NCI-H1694 (cell line): Measurements from ENCODE around the gene SFT2D1.

ENCODE experiments used
- DNase-seq: peaks from one replicate; lab custom pipeline; 2025; lab: John Stamatoyannopoulos, UW

Gene SFT2D1

GRCh38 chr6:166307082-166308032 is 35.0 kb downstream of the SFT2D1 start:
- DNase-seq: no peak

- no peak for DNase-seq
Observed at GRCh38 chr6:166306378-166307081, 35.8 kb downstream of the SFT2D1 start.

GRCh38 chr6:166305562-166306117 is 36.7 kb downstream of the SFT2D1 start:
- no peak for DNase-seq

- DNase-seq: no peak
Observed at GRCh38 chr6:166304106-166304505, 38.2 kb downstream of the SFT2D1 start.

- no peak for DNase-seq
Observed at GRCh38 chr6:166301611-166302529, 40.5 kb downstream of the SFT2D1 start.

DNA sequence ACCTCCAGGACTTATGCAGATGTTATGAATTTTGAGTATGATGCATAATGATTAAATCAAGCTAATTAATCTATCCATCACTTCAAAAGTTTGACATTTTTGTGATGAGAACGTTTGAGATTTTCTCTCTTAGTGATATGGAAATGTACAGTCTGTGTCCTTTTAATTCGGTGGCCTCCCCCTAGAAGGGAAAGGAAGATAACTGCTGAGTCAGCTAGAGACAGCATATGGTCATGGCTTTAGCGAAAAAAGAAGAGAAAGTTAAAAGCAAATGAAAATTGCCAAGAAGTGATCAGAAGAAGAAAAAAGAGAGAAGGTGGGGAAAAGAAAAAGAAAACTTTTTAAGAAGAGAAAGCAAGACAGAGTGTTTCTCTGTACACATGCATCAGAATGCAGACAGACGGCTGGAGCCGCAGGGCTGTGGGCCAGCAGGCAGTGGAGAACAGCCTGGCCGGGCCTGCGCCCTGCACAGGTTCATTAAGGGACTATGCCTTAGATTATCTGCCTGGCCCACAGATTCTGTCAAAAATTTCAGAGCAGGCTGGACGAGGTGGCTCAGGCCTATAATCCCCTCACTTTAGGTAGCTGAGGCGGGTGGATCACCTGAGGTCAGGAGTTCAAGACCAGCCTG is 41.9 kb downstream of the SFT2D1 start:
- DNase-seq: no peak

DNA sequence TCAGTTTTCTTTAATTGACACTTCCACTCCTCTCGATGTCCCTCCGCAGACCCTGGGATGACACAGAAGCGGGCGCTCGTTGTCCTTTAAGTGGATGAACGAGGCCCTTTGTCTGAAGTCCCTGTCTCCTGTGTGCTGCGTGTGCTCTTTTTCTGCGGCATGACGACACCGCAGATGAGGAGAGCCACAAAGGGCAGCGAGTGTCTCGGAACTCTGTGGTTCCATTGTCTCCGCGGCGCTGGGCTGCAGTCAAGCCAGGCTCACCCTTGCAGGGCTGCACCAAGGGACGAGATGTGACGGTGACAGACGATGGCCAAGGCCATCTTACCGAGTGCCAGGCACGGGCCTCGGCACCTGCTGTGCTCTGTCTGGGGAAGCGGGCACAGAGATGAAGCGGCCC is 44.7 kb downstream of the SFT2D1 start:
- DNase-seq: no peak

DNA sequence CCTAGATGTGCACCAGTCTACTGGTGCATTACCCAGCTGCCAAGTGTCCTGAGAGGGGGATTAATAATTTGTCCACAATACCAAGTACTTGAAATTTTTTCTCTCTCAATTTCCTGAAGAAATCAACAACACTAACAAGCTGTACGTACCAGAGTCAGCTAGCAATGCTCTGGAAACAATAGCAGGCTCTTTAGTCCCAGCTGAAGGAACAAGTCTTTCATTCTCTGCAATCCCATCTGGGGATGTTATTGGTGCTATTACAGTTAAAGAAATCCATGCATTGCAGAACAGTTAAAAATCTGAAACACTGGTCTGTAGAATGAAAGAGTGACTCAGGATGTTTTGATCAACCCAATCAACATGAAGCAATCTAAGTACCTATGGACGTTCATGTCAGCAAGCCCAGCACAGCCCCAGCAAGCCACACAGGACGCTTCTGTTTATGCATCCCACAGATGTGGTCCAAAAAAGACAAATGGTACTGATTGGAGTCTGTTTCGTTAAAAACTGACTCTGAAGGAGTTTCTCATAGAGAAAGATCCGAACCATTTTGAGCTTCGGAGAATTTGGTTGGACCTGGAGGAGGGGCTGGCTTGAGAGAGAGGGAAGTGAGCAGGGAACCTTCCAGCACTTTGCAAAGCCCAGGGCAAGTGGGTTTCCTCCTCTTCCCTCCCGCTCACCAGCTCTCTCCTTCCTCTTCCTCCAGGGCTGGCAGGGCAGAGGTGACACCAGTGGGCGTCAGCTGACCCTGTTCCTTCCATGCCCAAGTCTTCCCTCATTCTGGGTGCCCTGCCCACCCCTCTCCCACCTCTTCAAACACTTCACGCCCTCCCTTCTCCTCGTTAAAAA is 46.1 kb downstream of the SFT2D1 start:
- no peak for DNase-seq

DNA sequence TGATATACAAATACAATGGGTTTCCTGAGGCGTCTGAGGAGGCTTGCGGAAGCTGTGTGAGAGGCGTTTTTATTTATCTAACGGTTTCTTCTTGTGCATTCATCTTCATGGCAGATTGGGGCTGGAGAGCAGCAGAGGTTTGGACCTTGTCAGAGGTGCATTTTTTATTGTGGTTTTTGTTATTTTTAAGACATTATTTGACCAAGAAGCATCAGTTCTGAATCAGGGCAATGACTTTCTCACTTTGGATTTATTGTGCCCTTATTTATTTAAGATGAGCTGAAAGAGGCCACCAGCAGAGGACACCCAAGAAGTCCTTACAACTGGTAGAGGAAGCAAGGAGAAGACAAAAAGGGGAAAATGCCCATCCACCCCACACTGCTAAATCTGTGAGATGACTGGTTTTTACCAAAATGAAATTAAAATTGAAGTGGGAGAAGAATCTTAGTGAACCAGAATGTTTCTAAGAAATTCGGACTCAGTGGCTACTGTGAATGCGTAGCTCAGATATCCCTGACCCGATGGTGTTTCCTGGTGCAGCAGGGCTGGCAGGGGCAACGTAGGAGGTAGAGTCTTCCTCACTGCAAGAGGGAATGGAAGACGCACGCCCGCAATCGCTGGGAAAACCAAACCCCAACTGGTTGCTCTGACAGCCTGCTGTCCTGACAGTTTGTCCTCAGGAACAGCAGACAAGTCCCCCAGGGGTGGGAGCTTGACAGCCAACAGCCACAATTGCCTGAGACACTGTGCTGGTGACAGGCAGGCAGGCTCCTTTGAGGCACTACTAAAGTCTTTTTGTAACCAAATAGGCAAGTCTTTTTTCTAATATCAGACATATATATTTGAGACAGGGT is 48.4 kb downstream of the SFT2D1 start:
- DNase-seq: no peak

GRCh38 chr6:166289207-166290060 is 52.9 kb downstream of the SFT2D1 start:
- DNase-seq: no peak

GRCh38 chr6:166286839-166287271 is 55.5 kb downstream of the SFT2D1 start:
- no peak for DNase-seq

DNA sequence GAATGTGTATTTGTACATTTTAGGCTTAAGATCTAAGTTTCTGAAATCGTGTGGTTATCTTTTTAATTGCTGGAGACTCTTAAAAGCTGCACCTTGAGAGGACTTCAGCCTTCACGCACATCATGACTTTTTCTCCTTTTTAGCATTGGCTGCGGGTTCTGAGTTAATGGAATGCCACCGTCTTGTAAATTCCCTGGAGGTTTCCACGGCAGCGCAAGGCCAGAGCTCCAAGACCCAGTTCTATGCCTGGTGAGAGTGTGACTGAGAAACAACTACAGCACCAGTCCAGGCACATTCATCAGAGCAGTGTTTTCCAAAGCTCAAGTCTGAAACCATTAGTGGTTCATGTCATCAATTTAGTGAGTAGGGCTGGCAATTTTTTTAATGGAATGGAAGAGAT is 57.1 kb downstream of the SFT2D1 start:
- DNase-seq: no peak

DNA sequence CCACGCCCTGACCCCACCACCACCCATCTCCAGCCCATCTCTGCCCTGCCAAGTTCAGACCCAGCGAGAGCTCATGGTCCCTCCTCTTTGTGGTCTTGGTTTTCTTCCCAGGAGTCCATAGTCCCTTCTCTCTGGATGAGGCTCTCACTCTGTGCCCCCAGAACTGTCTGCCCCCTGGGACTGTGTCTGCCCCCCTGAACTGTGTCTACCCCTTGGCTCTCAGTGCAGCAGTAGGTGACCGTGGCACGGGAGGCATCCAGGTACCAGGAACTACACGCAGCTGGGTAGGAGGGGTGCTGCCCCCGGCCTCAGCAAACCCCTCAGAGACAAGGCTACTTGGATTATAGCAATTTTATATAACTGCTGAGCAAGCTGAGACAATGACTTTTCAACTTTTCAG is 57.7 kb downstream of the SFT2D1 start:
- no peak for DNase-seq

DNA sequence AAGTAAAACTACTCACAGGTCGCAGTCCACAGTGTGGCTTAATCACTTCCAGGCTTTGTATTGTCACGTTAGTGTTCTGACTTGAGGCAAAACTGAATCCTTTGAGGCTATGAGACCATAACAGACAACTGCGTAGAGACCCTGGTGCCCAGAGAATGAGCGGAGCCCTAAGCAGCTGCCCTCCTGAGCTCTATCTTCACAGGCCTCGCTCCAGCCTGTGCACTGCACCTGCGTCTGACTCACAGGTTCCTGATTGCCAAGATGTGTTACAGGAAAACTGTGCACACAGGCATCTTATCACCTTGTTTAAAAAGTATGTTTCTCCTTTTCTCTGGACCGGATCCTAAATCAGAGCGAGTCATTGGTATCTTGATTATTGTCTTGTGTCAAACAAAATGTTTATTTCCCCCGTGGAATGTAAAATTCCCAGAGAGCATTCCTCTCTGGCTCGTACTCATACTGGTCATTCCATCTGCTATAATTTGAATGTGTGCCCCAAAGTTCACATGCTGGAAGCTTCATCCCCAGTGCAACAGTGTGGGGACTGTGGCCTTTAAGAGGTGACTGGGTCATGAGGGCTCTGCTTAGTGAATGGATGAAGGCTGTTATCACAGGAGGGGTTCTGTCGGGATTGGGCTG is 59.8 kb downstream of the SFT2D1 start:
- DNase-seq: no peak

DNA sequence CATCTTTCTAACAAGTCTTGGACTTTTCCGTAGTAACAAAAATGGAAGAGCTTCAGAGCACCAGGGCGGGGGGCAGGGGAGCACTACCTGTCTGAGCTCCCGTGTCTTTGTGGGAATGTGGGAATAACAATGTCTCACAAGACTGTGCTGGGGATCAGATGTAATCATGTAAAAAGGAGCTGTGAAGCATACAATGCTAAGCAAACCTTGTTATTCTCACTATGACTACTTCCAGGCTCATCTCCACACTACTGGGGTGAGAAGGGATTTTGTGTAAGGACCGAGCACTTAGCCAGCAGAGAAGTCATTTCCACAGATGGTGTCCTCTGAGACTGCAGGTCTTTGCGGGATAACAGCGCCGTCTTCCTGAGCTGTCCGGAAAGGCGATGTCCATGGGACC is 61.2 kb downstream of the SFT2D1 start:
- DNase-seq: no peak

DNA sequence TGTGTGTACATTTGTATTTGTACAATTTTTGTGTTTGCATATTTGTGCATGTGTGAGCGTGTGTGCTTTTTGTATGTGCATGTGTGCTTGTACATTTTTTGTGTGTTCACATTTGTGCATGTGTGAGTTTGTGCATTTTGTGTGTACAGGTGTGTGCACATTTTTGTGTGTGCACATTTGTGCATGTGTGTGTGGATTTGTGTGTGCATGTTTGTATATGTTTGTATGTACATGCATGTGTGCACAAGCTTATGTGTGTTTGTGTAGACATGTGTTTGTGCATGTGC is 63.0 kb downstream of the SFT2D1 start:
- DNase-seq: no peak

- DNase-seq: no peak
Observed at GRCh38 chr6:166278579-166279392, 63.6 kb downstream of the SFT2D1 start.
